Measurements from ENCODE around the gene RIPK3. TPM values are rescaled to one million over a fixed set of nuclear protein-coding genes. Genes with fewer than 3 reads are reported as not detected.
"Not testable (repeated sequence)": the region's sequence is repeated elsewhere in the genome, so short reads cannot be mapped to it uniquely, and the experiment has no call there.

RIPK3 gene
- 3.5 TPM for total RNA-seq
- long read RNA-seq, partial matches to known transcripts: 0 of 4 reads
- long read RNA-seq, other reads (novel, unspliced or antisense): 2 of 4 reads

DNA sequence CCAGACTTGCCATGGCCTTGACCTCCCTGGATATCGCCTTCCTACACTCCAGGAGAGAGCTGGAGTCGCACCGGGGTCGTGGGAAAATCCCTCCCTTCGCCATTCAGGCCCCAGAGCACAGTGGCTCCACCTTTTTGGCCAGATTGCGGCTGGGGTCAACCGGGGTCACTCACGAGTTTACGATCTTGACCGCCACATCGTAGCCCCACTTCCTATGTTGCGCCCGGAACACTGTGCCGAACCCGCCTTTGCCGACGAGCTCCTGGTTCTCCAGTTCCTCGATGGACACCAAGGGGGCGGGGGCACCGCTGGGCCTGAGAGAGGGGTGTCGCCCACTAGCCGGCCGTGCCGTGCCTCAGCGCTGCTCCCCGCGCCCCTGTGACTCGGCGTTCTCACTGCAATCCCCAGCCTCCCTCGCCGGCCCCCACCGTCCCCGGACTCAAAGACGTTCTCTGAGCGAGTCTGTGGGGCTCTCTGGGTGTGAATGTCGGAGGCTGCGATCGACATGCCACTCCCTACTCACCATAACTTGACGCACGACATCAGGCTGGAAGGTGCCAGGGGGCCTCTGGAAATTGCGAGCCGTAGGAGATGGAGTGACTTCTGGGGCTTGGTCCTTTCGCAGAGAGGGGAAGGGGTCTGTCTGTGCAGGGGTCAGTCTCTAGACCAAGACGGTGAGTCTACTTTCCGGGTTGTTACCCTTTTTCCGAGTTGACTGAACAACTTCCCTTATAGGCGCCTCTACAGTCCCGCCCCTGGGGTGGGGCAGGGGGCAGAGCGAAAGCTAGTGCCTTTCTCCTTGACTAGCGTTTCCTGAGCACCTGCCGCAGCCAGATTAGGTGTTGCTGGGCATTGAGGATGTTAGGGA is at the start of gene RIPK3:
Gene RIPK3 (minus strand): TSS at position 708 of the 868 bp plus-strand sequence. CDS start 165 bp downstream, at position 543.
- DNase-seq (ENCODE audit: low spot score): peak; percentile 84
- intact Hi-C loops (cut with DNase I): no loop called here

DNA sequence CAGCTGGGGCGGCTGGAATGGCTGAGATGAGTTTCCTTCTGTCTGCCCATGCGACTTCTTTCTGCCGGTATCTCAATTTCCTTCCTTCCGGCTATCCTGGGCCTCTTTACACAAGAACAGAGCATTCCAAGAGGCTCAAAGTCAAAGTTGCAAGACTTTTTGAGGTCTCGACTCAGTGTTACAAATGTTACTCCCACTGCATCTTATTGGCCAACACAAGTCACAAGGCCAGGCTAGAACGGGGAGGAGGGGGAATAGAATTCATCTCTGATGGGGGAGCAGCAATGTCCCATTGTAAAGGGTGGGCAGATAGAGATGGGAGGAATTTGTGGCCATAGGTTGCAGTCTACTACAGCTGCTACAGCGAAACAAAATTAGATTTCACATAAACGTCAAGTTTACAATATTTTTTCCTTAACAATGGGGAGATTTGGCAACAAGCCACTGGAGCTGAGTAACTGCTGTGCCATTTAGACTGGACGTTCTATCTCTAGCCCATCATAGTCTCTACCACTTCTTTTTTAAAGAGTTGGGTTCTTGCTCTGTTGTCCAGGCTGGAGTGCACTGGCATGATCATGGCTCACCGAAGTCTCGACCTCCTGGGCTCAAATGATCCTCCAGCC is 49.5 kb upstream of the RIPK3 start:
- intact Hi-C loops (cut with DNase I): no loop called here
- DNase-seq (ENCODE audit: low spot score): no peak

DNA sequence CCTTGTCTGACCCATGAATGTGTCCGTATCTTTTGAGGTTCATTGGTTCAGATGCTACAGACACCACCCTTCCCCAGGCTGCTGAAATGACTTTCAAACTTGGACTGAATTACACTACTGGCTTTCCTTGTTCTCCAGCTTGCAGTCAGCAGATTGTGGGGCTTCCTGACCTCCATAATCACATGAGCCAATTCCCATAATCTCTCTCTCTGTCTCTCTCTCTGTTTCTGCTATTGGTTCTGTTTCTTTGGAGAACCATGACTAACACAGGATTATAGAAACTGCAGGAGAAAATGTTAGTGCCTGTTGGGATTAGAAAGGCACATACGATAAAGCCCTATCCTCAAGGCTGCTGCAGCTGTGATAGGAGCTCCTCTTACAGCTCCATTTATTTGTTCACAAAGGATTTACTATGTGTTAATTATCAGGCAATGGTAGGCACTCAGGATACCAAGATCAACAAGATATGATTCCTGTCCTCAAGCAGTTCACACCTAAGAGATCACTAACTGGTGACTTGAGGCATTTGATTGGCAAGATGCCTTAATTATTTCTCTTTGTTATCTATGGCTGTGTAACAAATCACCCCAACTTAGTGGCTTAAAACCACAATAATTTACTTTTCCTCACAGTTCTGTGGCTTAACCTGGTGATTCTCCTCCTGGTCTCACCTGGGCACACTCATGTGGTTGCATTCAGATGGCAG is 48.8 kb upstream of the RIPK3 start:
- DNase-seq (ENCODE audit: low spot score): no peak
- intact Hi-C loops (cut with DNase I): no loop called here

DNA sequence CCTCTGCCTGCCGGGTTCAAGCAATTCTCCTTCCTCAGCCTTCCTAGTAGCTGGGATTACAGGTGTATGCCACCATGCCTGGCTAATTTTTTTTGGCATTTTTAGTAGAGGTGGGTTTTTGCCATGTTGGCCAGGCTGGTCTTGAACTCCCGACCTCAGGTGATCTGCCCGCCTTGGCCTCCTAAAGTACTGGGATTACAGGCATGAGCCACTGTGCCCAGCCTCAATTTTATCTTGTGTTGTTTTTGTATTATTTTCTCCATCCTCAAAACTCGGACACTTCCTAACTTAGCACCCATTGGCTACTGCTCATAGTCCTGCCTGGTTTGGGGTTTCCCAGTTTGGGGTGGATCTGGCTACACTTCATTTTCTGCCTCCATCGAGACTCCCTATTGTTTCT is 47.8 kb upstream of the RIPK3 start:
- DNase-seq (ENCODE audit: low spot score); intact Hi-C loops (cut with DNase I): not testable (repeated sequence)

DNA sequence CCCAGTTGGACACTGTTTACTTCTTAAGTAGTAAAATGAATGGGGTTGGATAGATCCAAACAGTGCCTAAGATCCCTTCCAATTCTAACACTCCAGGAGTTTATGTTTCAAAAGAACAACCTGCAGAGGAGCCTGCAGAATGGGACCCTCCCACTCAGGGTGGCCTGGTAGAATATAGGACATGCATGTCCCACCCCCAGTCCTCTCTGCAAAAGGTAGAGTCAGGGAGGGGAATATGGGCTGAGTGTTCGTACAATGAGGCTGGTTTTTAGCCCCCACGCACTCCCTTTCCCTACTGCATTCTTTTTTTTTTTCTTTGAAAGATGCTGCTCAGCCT is 47.2 kb upstream of the RIPK3 start:
- intact Hi-C loops (cut with DNase I): no loop called here
- no peak for DNase-seq (ENCODE audit: low spot score)

DNA sequence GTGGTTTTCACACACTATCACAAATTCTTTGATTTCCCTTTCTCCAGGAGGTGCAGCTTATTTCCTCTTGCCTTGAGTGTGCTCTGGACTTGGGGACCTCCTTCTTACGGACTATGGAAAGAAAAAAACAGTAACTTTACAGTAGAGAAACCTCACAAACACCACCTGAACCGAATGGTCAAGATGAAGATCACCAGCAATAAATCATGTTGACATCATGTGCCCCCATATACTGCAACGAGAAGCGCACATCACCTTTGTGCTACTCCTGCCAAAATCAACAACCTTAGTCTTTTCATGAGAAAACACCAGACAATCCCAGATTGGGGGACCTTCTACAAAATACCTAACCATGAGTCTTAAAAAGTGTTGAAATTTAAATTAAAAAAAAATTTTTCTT is 45.7 kb upstream of the RIPK3 start:
- DNase-seq (ENCODE audit: low spot score): no peak
- intact Hi-C loops (cut with DNase I): no loop called here

DNA sequence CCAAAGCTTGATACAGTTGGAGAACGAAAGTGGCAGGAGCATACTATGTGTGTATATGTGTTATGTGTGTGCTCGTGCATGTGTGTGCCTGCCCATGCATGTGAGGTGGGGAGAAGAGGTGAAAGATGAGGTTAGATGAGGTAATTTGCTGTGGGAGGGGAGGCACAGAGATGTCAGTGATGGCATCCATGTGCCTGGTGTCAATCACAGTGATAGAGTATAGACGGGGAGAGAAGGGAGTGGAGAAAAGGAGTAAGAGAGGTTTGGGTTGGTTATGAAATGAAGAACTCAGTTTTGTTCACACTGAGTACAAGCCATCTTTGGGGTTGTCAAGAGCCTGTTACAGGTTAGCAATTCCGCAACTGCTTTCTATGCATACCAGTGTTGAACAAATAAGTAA is 44.4 kb upstream of the RIPK3 start:
- intact Hi-C loops (cut with DNase I): no loop called here
- no peak for DNase-seq (ENCODE audit: low spot score)

DNA sequence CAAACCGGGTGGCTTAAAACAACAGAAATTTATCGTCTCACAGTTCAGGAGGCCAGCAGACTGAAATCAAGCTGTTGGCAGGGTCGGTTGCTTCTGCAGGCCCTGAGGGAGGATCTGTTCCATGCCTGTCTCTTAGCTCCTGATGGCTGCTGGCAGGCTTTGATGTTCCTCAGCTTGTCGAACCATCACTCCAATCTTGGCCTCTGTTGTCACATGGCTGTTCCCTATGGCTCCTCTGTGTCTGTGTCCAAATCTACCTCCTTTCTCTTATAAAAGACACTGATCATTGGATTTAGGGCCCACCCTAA is 42.2 kb upstream of the RIPK3 start:
- intact Hi-C loops (cut with DNase I): no loop called here
- no peak for DNase-seq (ENCODE audit: low spot score)

DNA sequence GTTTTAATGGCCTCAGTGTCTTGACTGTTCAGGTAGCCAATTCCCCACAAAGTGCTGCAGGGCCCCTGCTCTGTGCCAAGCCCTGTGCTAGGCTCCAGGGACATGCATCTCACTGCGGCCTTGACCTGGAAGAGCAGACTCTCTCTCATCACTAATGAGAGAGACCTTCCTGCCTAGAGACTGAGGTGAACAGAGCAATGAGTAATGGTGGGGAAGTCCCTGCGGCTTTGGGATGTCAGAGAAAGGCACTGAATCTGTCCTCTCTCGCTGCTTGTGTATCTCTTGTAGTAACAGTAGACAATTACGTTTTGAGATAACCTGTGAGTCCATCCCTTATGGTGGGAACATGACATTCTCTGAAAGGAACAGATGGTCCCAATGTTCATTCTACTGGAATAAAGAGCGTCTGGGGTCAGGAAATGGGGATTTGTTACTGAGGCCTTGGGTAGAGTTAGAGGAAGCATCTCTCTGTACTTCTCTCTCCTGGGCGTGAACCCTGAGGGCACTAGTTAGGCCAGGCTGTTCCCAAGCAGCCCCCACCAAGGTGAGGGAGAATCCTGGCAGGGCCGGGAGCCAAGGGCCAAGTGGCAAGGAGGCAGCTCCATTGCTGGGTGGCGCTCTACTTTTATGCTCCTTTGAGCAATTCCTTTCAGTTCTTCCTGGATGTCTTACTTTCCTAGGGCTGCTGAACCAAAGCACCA is 41.7 kb upstream of the RIPK3 start:
- intact Hi-C loops (cut with DNase I): no loop called here
- DNase-seq (ENCODE audit: low spot score): no peak

DNA sequence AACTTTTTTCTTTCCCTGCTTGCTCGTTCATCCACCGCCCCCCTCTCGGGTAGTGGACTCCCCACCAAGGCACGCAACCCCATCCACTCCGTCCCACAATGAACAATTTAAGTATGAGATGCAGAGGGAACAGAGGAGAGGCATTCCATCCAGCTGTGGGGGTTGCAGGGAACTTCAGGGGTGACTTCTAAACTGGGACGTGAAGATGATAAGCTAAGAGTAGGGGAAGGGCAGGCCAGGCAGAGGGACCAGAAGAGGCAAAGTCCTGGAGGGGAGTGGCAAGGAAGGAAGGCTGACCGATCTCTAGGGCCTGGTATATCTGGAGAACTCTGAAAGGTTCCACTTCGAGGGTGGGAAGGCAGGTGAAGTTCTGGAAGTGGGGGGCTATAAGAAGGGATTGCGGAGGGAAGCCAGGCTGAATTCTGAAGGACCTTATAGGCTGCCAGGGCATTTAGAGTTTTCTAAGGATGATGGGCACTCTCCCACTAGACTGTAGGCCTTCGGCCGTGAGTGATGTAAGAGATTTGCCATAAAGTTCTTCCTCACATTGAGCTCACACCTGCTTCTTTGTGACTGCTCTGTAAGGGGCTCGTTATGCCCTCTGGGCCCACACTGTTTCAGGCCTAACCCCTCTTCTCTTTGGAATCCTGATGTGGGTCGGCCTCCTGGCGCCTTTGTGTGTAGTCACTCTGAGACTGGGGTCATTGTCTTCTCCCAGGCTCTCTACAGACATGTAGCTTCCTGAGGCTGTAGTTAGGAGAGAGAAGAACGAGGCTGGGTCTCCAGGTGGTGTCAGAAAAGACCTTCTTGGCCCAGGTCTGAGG is 40.3 kb upstream of the RIPK3 start:
- intact Hi-C loops (cut with DNase I): no loop called here
- no peak for DNase-seq (ENCODE audit: low spot score)

DNA sequence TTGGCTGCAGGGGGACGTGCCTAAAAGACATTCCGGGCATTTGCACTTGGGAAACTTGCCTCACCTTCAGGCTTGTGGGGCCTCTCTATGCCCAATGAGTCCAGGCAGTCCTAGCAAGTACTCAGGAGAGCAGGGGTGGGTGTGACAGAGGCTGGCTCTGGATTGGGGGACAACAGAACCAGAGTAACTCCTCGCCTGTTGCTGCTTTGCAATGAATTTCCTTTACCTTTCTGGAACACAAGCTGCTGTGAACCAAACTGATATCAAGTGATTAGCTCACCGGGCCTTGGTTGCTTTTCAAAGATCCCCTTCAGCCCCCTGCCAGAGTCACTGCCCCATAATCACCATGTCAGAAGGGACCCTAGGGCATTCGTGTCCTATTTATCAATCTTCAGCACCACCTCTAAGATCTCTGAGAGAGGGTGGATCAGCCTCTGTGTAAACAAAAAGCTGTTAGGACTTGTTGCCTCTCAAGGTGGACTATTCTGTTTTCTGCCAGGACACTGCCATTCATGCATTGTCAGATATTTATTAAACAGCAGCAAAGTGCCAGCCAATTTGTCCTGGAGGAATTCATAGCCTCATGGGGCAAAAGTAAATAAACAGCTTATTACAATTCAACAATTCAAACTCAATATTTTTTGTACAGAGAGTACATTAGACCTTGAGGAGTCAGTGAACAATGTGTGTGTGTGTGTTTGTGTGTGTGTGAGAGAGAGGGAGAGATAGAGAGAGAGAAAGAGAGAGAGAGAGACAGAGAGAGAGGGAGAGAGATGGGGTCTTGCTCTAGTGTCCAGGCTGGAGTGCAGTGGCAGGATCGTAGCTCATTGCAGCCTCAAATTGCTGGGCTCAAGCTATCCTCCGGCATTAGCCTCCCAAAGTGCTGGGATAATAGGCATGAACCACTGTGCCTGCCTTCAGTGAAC is 39.5 kb upstream of the RIPK3 start:
- intact Hi-C loops (cut with DNase I): no loop called here
- DNase-seq (ENCODE audit: low spot score): no peak

DNA sequence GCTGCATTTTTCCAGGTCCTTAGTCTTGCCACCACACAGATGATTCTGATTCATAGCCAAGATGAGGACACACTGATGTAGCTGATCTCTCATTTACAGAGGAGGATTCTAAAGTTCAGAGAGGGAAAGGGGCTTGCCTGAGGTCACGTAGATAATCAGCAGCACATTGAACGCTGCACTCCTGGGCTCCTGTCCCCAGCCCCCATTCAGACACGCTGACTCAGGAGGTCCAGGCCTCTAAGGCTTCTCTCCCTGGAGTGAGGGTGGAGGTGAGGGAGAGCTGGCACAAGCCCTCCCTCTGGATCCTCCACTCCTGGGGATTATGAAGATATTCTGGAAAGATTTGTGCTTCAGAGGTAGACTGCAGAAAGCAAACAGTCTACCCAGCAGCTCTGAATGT is 38.5 kb upstream of the RIPK3 start:
- no peak for DNase-seq (ENCODE audit: low spot score)
- intact Hi-C loops (cut with DNase I): no loop called here

DNA sequence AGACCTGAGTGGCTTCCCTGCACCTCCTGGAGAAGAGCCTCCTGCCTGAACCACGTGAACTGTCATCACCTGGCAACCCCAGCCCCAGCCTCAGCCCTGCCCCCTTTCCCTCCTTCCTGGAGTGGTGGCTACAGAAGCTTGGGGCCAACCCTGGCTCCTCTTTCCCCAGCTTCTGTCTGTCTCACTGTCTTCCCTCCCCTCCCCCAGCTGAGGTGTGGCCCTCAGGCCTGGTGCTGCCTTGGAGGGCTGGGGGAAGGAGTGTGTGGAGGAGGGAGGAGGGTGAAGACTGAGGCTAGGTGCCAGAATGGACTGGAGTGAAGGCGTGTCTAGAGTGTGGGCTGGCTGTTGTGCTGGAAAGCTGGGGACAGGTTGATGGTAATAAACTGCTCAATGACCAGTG is 37.9 kb upstream of the RIPK3 start:
- no peak for DNase-seq (ENCODE audit: low spot score)
- intact Hi-C loops (cut with DNase I): no loop called here

DNA sequence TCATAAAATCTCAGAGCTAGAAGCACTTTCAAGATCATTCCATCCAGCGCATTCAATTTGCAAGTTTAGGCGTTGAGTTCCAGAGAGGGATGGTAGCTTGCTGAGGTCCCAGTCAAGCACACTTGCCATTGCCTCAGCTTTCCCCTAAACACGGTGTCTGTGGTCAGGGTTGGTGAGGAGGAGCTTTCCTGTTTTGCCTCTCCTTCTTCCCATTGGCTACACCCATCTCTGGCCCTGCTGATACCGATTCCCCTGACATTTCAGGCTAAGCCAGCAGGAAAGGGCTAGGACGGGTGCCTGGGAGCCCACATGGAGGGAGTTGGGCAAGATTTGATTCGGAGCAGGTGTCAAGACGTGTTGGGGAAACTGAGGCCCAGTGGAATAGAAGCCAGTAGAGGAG is 37.3 kb upstream of the RIPK3 start:
- intact Hi-C loops (cut with DNase I): no loop called here
- no peak for DNase-seq (ENCODE audit: low spot score)

DNA sequence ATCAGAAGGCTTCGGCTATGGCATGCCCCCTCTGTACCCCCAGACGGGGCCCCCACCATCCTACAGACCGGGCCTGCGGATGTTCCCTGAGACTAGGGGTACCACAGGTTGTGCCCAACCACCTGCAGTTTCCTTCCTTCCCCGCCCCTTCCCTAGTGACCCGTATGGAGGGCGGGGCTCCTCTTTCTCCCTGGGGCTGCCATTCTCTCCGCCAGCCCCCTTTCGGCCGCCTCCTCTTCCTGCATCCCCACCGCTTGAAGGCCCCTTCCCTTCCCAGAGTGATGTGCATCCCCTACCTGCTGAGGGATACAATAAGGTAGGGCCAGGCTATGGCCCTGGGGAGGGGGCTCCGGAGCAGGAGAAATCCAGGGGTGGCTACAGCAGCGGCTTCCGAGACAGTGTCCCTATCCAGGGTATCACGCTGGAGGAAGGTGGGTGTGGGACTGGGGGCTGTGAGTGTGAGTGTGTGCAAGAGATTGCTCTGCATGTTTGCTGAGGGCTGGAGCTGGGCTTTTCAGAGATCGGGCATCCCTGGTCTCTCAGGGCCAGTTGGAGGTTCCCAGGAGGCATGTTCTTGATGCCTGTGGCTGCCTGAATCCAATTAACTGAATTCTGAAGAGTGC is 36.8 kb upstream of the RIPK3 start:
- no peak for DNase-seq (ENCODE audit: low spot score)
- intact Hi-C loops (cut with DNase I): no loop called here

DNA sequence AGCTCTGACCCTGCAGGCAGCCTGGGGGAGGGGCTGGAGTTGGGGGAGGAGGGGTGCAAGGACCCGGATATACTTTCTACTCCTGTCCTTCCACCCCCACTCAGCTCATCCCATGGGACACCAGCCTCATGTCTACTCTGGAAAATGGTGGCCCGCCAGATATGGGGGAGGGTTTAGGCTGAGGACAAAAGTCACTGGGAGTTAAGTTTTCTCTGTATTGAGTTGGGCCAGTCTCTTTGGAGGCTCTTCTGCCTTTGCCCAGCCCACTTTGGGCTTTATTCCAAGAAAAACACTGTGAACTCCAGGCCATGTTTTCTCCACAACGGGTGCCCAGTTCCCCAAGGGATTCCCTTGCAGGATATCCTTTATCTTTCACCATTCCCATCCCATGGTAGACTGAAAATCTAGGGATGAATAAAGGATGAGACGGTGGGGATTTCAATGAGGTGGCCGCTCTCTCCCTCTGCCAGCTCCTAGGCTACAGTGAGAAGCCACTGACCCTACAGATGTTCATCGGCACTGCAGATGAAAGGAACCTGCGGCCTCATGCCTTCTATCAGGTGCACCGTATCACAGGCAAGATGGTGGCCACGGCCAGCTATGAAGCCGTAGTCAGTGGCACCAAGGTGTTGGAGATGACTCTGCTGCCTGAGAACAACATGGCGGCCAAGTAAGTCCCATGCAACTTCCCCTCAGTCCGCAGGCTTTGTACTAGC is 33.1 kb upstream of the RIPK3 start:
- no peak for DNase-seq (ENCODE audit: low spot score)
- intact Hi-C loops (cut with DNase I): no loop called here

DNA sequence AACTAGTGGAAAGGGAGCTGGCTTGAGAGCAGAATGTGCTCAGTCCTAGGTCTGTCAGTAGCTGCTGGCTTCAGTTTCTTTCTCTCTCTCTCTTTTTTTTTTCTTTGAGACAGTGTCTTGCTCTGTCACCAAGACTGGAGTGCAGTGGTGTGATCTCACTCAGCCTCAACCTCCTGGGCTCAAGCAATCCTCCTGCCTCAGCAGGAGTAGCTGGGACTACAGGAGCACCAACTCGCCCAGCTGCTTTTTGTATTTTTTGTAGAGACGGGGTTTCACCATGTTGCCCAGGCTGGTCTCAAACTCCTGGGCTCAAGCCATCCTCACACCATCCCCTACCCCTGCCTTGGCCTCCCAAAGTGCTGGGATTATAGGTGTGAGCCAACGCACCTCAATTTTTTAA is 31.8 kb upstream of the RIPK3 start:
- DNase-seq (ENCODE audit: low spot score); intact Hi-C loops (cut with DNase I): not testable (repeated sequence)
